Left ventricle myocardium inferior (tissue), 1 donor: Measurements from ENCODE around the gene HOXC13. TPM values are rescaled to one million over a fixed set of nuclear protein-coding genes. Genes with fewer than 3 reads are reported as not detected.

Experiments
- DNase-seq: peaks from one replicate; pipeline ENCODE4 v3.0.0-alpha.2; 2020
- H3K27ac ChIP-seq: fragments of 200-600 bp; replicated peaks from 2 replicates; pipeline ENCODE4 v1.8.0; 2021
- H3K27me3 ChIP-seq: fragments of 200-600 bp; 2 replicates; pipeline ENCODE4 v1.8.0; 2021; ENCODE audit warnings: low read depth
- H3K36me3 ChIP-seq: fragments of 200-600 bp; 2 replicates; pipeline ENCODE4 v1.8.0; 2021
- H3K4me1 ChIP-seq: fragments of 200-600 bp; 2 replicates; pipeline ENCODE4 v1.8.0; 2021
- H3K4me3 ChIP-seq: fragments of 200-600 bp; 2 replicates; pipeline ENCODE4 v1.8.0; 2021; ENCODE audit warnings: mild to moderate bottlenecking, moderate library complexity
- H3K9me3 ChIP-seq: fragments of 200-600 bp; replicated peaks from 2 replicates; pipeline ENCODE4 v1.8.0; 2021
- CTCF ChIP-seq: fragments of 200-600 bp; IDR thresholded peaks from 2 replicates; pipeline ENCODE4 v1.8.0; 2021; ENCODE audit warnings: antibody characterized with exemption, mild to moderate bottlenecking, borderline replicate concordance
- intact Hi-C: fragments of 100-400 bp; cut with micrococcal nuclease; formaldehyde crosslinking; loops from one replicate; pipeline ENCODE4 v1.11.0; 2022
- total RNA-seq: library from RNA; stranded (reverse); fragmentation: NEBNext Ultra II Directional; extraction: Animal tissue kit (Norgen Biotek cat#: 25700); gene quantifications from one replicate; pipeline ENCODE4 v1.2.1, GENCODE V29; 2021
- donor health status: DM: no; HTN: yes; CAD: no; lungs with severe emphysema.

The HOXC13 gene
- total RNA-seq, 1 donor from 2014 or later, result not detected

GRCh38 chr12:53951577-53952334 lies 13.1 kb downstream of the HOXC13 start:
- TF ChIP-seq CTCF, result no peak
- no peaks in the 10 kb centered on the region for H3K9me3 ChIP-seq
- intact Hi-C loops, result no loop called here
- DNase-seq, result no peak
- no peak overlapping the region for H3K4me3 ChIP-seq
- H3K4me1 ChIP-seq, result peaks cover 12% of the 10 kb centered on the region
- H3K27ac ChIP-seq, result no peak overlapping the region
- H3K36me3 ChIP-seq, result no peaks in the 10 kb centered on the region
- peaks cover 100% of the 10 kb centered on the region for H3K27me3 ChIP-seq

GRCh38 chr12:53952335-53952694 lies 13.7 kb downstream of the HOXC13 start:
- H3K4me1 ChIP-seq, result peaks cover 12% of the 10 kb centered on the region
- no peak overlapping the region for H3K4me3 ChIP-seq
- H3K36me3 ChIP-seq, result no peaks in the 10 kb centered on the region
- DNase-seq, result no peak
- no peak overlapping the region for H3K27ac ChIP-seq
- H3K9me3 ChIP-seq, result no peaks in the 10 kb centered on the region
- H3K27me3 ChIP-seq, result peaks cover 100% of the 10 kb centered on the region
- no peak for TF ChIP-seq CTCF
- intact Hi-C loops, result no loop called here

GRCh38 chr12:53952871-53953734 lies 14.5 kb downstream of the HOXC13 start:
- Histone ChIP-seq H3K4me3 (no peak overlapping the region), H3K36me3 (no peaks in the 10 kb centered on the region)
- intact Hi-C loops, result no loop called here

DNA sequence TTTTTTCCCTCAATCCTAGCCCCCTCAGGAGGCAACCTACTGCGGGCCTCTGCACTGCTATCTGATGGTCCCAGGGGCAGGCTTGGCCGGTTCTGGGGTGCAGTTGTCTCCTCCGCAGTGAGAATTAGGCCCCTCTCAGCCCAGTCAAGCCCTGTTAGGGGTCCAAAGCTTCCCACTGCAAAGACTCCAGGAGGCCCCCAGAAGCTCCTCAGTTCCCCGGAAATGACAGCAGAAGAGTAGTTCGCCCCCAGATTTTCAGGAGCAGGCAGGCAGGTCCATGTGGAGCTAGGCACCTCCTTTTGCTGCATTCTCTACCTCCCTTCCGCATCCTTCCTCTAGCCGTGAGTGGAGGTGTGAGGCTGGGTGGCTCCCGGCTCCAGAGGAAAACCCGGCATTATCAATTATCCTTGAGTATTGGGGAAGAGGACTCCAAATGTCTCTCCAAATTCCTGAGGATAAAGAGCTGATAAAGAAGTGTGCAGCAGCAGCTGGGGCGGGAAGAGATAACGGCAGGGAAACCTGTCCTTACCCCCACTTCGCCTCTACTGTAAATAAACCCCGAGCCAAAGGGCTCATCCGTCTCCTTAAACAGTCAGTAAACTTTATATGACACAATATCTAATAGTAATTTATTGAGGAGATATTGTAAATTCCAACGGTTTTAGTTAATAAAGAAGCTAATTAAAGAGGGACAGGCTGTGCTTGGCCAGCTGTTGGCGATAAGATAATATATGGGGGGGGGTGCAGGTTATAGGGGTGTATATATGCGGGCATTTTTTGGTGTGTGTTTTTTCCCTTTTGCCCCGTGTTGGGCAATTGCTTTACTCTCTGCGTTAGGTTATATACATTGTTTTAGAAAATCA lies 15.4 kb downstream of the HOXC13 start:
- intact Hi-C loops, result no loop called here
- Histone ChIP-seq H3K9me3 (no peaks in the 10 kb centered on the region), H3K36me3 (no peaks in the 10 kb centered on the region), H3K4me3 (no peak overlapping the region), H3K4me1 (peaks cover 12% of the 10 kb centered on the region), H3K27ac (no peak overlapping the region), H3K27me3 (peaks cover 100% of the 10 kb centered on the region)
- no peak for TF ChIP-seq CTCF
- no peak for DNase-seq

More at GRCh38 chr12:53952871-53953734, 14.5 kb downstream of the HOXC13 start:
- TF ChIP-seq CTCF, result no peak
- Histone ChIP-seq H3K4me1 (peaks cover 12% of the 10 kb centered on the region), H3K9me3 (no peaks in the 10 kb centered on the region), H3K27me3 (peaks cover 100% of the 10 kb centered on the region), H3K27ac (no peak overlapping the region)
- no peak for DNase-seq

- Histone ChIP-seq H3K4me3 (no peak within 1 kb of the TSS), H3K36me3 (no peaks in the 10 kb centered on the region), H3K27ac (no peak within 1 kb of the TSS), H3K9me3 (no peaks in the 10 kb centered on the region), H3K27me3 (peaks cover 100% of the 10 kb centered on the region), H3K4me1 (peaks cover 12% of the 10 kb centered on the region)
- no peak for TF ChIP-seq CTCF
- intact Hi-C loops, result no loop called here
- DNase-seq, result no peak
Measured at GRCh38 chr12:53954694-53955035, 16.0 kb downstream of the HOXC13 start, which contains the start of gene HOXC12. TSS of gene HOXC12 (plus strand) at chr12:53954903. CDS start at chr12:53954930, 27 bp downstream.
